Activated CD8-positive, alpha-beta memory T cell treated with anti-CD3 and anti-CD28 coated beads for 36 hours (primary cell): ENCODE results near the gene CEND1. TPM values are rescaled to one million over a fixed set of nuclear protein-coding genes. Genes with fewer than 3 reads are reported as not detected.

ENCODE experiments used
- CTCF ChIA-PET: fragments of 350-600 bp; sonication (Branson Sonifier 250); formaldehyde crosslinking; loops from one replicate; lab custom pipeline; 2021; ENCODE audit warnings: antibody characterized with exemption; lab: Charles Lee
- POLR2A ChIA-PET: fragments of 350-600 bp; sonication (Branson Sonifier 250); formaldehyde crosslinking; loops from one replicate; lab custom pipeline; 2021; ENCODE audit warnings: antibody characterized with exemption; lab: Charles Lee
- total RNA-seq, 2 experiments: library from RNA; stranded (reverse); gene quantifications; one replicate each; pipeline ENCODE4 v1.2.3, GENCODE V29; 2021

CEND1 gene
- total RNA-seq, 2 experiments from 2014 or later: 1.3 to 1.4 TPM

- ChIA-PET POLR2A (no interaction called here), CTCF (interaction anchor here (1.2 kb wide), 1 partner anchor 10 kb away, joined by 3 read pairs; no protein-coding TSS in a partner anchor)
Observed at GRCh38 chr11:791658-792534, 2.0 kb upstream of the CEND1 start.

- POLR2A ChIA-PET: no interaction called here
- CTCF ChIA-PET: interaction anchor here (1.2 kb wide), 1 partner anchor 9 kb away, joined by 3 read pairs; no protein-coding TSS in a partner anchor
Observed at GRCh38 chr11:790721-791564, 1.1 kb upstream of the CEND1 start.

- ChIA-PET POLR2A (interaction anchor here (1.0 kb wide), 2 partner anchors 12 to 14 kb away, joined by 3 to 4 read pairs; no protein-coding TSS in a partner anchor), CTCF (interaction anchor here (0.6 to 1.1 kb wide), 2 partner anchors 11 to 14 kb away, joined by 3 read pairs; no protein-coding TSS in a partner anchor)
Observed at GRCh38 chr11:788953-789940, 643 bp downstream of the CEND1 start.

- POLR2A ChIA-PET: no interaction called here
- CTCF ChIA-PET: interaction anchor here (1.1 kb wide), 1 partner anchor 10 kb away, joined by 3 read pairs; no protein-coding TSS in a partner anchor
Observed at GRCh38 chr11:788009-788640, 1.8 kb downstream of the CEND1 start.

- ChIA-PET POLR2A (interaction anchor here (1.2 kb wide), 1 partner anchor 10 kb away, joined by 4 read pairs; the partner anchor contains the start of gene GATD1), CTCF (no interaction called here)
Observed at GRCh38 chr11:787084-787675, 2.7 kb downstream of the CEND1 start.

- ChIA-PET CTCF (no interaction called here), POLR2A (interaction anchor here (1.2 kb wide), 1 partner anchor 9 kb away, joined by 4 read pairs; the partner anchor contains the start of gene GATD1)
Observed at GRCh38 chr11:786235-787083, 3.4 kb downstream of the CEND1 start.

- CTCF ChIA-PET: interaction anchor here (0.7 to 1.6 kb wide), 2 partner anchors 20 to 50 kb away, joined by 3 to 5 read pairs; no protein-coding TSS in a partner anchor
- POLR2A ChIA-PET: no interaction called here
Observed at GRCh38 chr11:783581-784015, 6.3 kb downstream of the CEND1 start.

- ChIA-PET POLR2A (no interaction called here), CTCF (interaction anchor here (0.7 to 1.3 kb wide), 2 partner anchors 9 to 209 kb away, joined by 3 read pairs; no protein-coding TSS in a partner anchor)
Observed at GRCh38 chr11:782264-783174, 7.4 kb downstream of the CEND1 start.

GRCh38 chr11:779955-780532 is 9.8 kb downstream of the CEND1 start:
- ChIA-PET CTCF (no interaction called here), POLR2A (no interaction called here)

GRCh38 chr11:778976-779954 is 10.6 kb downstream of the CEND1 start:
- CTCF ChIA-PET: interaction anchor here (1.5 kb wide), 2 partner anchors 10 to 53 kb away, joined by 3 read pairs; no protein-coding TSS in a partner anchor
- POLR2A ChIA-PET: no interaction called here

- POLR2A ChIA-PET: interaction anchor here (0.7 to 1.5 kb wide), 10 partner anchors 9 to 1143 kb away, joined by 3 to 6 read pairs (median 4); partner anchors contain the start of genes CEND1 and RPLP2
- CTCF ChIA-PET: interaction anchor here (0.7 to 2.4 kb wide), 5 partner anchors 11 to 210 kb away, joined by 3 to 10 read pairs (median 3); partner anchors contain the start of genes SLC25A22 and TALDO1
Observed at GRCh38 chr11:777288-778255, 12.3 kb downstream of the CEND1 start, which contains the start of gene GATD1. Gene GATD1, minus strand, starts transcription at chr11:777487. Its CDS starts 25 bp downstream, at chr11:777462.

- POLR2A ChIA-PET: interaction anchor here (0.8 to 1.5 kb wide), 6 partner anchors 11 to 160 kb away, joined by 3 to 6 read pairs (median 4); partner anchors contain the start of genes CEND1 and RPLP2
- CTCF ChIA-PET: interaction anchor here (1.4 to 2.4 kb wide), 3 partner anchors 19 to 29 kb away, joined by 4 to 10 read pairs (median 7); partner anchors contain the start of genes SLC25A22 and TALDO1
Observed at GRCh38 chr11:776561-777287, 13.2 kb downstream of the CEND1 start.
